ENCODE results near the gene TMEM151B.
A peak's percentile ranks its signal among the peaks of the same experiment; 100 is the strongest.
"Not testable (repeated sequence)": the region's sequence is repeated elsewhere in the genome, so short reads cannot be mapped to it uniquely, and the experiment has no call there.

The TMEM151B gene

DNA sequence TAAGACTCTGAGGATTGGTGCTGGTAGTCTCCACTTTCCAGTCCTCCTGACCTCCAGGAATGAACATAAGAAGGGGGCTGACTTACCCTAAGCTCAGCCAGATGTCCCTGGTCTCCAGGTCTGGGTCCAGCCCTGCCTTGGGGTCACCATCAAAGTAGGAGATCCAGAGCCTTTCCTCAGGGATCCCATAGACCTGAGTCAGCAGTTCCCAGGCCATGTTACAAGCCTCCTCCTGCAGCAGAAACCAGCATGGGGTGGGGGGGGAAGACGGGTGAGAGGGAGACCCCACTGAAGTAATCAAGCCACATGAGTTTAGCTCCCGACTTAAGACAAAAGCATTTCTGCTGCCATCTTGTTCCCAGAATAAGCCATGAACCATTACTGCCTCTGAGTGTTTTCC, 41.1 kb downstream of the TMEM151B start:
- TF ChIP-seq, protein P1, sequence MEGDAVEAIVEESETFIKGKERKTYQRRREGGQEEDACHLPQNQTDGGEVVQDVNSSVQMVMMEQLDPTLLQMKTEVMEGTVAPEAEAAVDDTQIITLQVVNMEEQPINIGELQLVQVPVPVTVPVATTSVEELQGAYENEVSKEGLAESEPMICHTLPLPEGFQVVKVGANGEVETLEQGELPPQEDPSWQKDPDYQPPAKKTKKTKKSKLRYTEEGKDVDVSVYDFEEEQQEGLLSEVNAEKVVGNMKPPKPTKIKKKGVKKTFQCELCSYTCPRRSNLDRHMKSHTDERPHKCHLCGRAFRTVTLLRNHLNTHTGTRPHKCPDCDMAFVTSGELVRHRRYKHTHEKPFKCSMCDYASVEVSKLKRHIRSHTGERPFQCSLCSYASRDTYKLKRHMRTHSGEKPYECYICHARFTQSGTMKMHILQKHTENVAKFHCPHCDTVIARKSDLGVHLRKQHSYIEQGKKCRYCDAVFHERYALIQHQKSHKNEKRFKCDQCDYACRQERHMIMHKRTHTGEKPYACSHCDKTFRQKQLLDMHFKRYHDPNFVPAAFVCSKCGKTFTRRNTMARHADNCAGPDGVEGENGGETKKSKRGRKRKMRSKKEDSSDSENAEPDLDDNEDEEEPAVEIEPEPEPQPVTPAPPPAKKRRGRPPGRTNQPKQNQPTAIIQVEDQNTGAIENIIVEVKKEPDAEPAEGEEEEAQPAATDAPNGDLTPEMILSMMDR (IDR thresholded peaks at IDR 0.05; ENCODE audit: low read depth, low read length): no peak
- DNase-seq (ENCODE audit: extremely low read depth, low read depth): no peak

DNA sequence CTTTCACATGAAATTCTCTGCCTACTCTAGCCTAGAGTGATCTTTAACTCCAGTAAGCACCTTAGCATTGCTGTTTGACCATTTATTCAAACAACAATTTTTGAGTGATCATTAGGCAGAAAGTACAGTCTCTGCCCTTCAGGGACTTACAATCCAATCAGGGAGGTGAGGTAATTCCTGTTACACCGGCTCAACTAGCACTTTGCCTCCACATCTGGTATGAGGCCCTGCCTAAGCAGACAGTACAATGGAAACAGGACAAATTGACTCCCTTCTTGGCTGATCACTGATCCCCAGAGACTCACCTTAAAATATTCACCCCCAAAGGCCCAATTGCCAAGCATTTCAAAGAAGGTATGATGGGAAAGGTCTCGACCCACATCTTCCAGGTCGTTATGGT, 41.5 kb downstream of the TMEM151B start:
- no peak for DNase-seq (ENCODE audit: extremely low read depth, low read depth)
- TF ChIP-seq, protein P1 (IDR thresholded peaks at IDR 0.05; ENCODE audit: low read depth, low read length): no peak

DNA sequence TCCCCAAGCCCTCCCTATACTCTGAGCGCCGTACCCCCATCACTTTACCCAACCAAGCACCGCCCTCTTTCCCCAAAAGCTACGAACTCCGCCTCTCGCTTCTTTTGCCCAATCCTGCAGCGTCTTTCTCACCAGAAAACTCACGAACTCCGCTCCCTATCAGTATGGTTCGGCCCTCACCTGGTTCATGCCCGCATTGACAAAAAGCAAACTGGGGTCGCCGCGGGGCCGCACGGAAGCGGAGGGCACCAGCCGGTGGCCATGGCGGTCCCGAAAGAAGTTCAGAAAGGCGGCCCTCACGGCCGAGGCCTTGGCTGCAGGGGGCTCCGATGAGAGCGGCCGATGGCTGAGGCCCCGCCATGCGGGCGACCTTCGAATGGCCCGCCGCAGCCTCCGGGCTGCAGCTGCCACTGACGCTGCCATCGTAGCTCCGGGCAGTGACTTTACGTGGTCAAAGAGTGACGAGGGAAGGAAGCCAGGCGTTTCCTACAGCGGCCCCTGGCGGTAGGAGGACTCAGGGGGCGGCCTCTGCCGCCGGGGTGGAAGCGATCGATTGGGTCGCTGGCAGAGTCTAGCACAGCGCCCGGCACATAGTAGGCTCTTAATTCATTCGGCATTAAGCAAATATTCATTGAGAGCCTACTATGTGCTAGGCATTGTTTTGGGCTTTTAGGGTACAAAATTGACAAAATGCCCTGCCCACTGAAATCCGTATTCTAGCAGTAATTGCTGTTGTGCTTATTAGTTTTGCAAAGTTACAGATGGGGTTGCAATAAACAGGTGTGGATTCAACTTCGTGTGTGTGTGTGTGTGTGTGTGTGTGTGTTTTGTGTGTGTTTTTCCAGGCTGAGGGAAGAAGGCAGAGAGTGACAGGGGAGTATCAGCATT, 42.9 kb downstream of the TMEM151B start, which contains the start of gene AARS2:
TSS of gene AARS2 (minus strand) at position 447 of the 888 bp plus-strand sequence. CDS start at position 423, 24 bp downstream.
- TF ChIP-seq, protein P1 (IDR thresholded peaks at IDR 0.05; ENCODE audit: low read depth, low read length): peak; percentile 100
- peak; percentile 56 for DNase-seq (ENCODE audit: extremely low read depth, low read depth)

DNA sequence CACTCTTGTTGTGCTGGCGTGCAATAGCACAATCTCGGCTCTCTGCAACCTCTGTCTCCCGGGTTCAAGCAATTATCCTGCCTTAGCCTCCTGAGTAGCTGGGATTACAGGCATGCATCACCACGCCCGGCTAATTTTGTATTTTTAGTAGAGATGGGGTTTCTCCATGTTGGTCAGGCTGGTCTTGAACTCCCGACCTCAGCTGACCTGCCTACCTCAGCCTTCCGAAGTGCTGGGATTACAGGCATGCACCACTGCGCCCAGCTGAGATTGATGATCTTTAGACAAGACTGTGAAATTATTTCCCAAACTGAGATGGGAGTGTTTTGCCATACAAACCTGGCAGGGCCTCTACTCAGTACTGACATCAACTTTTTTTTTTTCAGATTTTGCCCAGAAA, 44.4 kb downstream of the TMEM151B start:
- not testable (repeated sequence) for DNase-seq (ENCODE audit: extremely low read depth, low read depth)

DNA sequence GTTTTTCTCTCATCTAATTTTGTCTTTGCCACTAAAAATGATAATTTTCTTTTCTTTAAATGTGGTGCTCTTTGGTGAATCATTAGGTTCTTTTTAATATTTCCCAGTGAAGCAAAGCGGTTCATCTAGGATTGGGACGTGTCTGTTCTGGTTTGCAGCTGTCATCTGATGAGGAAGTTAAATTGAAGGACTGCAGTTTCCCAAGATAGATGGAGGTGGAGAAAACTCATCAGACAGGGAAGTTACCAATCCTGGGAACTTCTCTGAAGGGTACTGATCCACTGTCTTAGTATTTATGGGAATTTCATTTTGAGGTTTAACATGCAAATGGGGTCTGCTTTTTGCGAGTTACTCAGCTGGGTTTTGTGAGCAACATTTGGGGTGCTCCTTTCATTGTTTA, 45.3 kb downstream of the TMEM151B start:
- TF ChIP-seq, protein P1 (IDR thresholded peaks at IDR 0.05; ENCODE audit: low read depth, low read length): no peak
- DNase-seq (ENCODE audit: extremely low read depth, low read depth): no peak

DNA sequence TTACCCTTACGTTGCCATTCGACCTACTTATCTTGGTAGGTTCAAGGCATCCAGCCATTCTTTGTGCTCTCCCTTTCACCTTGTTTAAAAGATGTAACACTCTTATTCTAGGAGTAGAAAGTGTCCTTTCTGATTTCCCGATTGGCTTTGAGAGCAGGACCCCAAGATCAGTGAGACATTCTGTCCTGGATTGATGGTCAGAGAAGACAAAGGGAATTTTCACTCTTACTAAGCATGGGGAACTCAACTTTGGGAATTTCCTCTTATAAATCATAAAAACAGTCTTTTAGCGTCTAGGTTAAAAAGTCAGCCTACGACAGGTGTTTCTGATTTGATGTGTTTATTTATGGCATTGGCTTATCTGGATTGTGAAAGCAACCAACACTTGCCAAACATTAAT, 45.7 kb downstream of the TMEM151B start:
- no peak for DNase-seq (ENCODE audit: extremely low read depth, low read depth)
- TF ChIP-seq, protein P1 (IDR thresholded peaks at IDR 0.05; ENCODE audit: low read depth, low read length): no peak

DNA sequence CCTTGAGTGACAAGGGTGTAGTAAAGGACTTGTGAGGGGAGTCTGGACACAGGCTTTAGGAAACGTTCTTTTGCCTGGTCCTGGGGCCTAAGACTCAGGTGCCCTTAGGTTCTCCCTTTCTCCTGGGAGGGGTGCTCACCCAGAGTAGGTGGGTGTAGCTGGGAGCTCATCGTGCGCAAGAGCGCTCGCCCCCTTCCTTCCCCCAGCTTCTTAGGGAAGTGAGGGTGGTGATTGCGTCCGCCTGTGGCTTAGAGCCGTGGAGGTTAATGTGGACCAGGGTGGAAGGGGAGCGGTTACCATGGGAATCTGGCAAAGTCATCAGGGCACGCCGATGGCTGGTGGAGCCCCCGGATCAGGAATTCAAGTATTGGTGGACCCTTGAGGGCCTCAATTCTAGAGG, 46.2 kb downstream of the TMEM151B start:
- TF ChIP-seq, protein P1 (IDR thresholded peaks at IDR 0.05; ENCODE audit: low read depth, low read length): no peak
- DNase-seq (ENCODE audit: extremely low read depth, low read depth): no peak

DNA sequence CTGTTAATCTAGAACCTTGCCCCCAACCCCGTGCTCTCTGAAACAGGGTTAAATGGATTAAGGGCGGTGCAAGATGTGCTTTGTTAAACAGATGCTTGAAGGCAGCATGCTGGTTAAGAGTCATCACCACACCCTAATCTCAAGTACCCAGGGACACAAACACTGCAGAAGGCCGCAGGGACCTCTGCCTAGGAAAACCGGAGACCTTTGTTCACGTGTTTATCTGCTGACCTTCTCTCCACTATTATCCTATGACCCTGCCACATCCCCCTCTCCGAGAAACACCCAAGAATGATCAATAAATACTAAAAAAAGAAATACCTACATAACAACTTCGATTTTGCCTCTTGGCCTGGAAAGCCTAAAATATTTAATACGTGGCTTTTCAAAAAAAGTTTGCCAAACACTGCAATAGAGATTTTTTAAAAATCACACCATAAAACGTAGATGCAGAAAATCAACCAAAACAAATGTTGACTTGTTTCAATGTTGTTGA, 46.9 kb downstream of the TMEM151B start:
- DNase-seq (ENCODE audit: extremely low read depth, low read depth): not testable (repeated sequence)
